Measurements from ENCODE around the gene MAX. TPM values are rescaled to one million over a fixed set of nuclear protein-coding genes. Genes with fewer than 3 reads are reported as not detected.
A peak's percentile ranks its signal among the peaks of the same experiment; 100 is the strongest.

Gene MAX
- total and polyA plus RNA-seq, 9 of the 15 experiments (the other 6 are each of a cell fraction or from before 2014, with no cell fraction given), result 15.4 to 96.5 (median 51.6) TPM

DNA sequence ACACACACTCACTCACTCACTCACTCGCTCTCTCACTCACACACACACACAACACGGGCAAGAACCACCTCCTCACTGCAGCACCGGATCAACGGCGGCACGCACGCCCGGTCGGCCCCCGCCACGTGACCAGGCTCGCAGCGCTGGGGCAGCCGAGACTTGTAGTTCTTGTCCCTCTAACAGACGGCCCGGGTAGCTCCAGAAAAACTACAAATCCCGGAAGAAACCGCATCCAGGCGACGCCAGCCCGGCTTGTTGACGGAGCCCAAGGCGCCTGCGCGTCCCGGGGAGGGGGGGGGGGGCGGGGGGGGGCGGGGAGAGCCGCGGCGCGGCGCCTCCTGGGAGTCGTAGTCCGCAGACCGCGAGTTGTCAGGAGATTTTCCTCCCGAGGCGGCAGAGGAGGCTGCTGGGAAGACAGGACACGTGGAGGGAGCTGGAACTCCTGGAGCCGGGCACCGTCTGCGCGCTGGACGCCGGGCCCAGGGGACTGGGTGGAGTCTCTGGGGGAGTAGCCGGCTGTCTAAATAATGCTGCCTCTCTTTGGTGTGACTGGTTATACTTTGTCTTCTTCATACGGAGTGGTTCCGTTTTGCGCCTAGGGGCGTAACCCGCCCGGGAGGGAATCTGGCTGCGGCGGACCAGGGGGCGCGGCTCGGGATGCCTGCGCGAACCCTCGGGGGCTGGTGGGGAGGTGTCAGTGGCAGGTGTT is at the start of gene MAX (continued):
- no peak for TF ChIP-seq ZBTB8A (IDR thresholded peaks at IDR 0.05; ENCODE audit: partially characterized antibody)
- peak; percentile 93 for TF ChIP-seq BHLHE40 (IDR thresholded peaks at IDR 0.05; ENCODE audit: low read length)
- TF ChIP-seq TGIF2 (CRISPR knock-in tag; IDR thresholded peaks at IDR 0.05), result no peak
- no peak for TF ChIP-seq TAF15 (IDR thresholded peaks at IDR 0.05; ENCODE audit: low read depth, low read length)
- no peak for TF ChIP-seq ZNF24 (IDR thresholded peaks at IDR 0.05)
- TF ChIP-seq SNIP1 (IDR thresholded peaks at IDR 0.05; ENCODE audit: low read depth), result no peak
- no peak for TF ChIP-seq U2AF1 (optimal IDR thresholded peaks at IDR 0.05; ENCODE audit: low read depth, low read length)
- TF ChIP-seq HOXB6 (CRISPR knock-in tag; IDR thresholded peaks at IDR 0.05; ENCODE audit: borderline replicate concordance), result no peak
- no peak for TF ChIP-seq CEBPG (CRISPR knock-in tag; IDR thresholded peaks at IDR 0.05)
- TF ChIP-seq CEBPG (tag; conservative IDR thresholded peaks at IDR 0.05 in 1 of 2, IDR thresholded peaks at IDR 0.05 in 1 of 2), result no peak
- TF ChIP-seq, protein P1, sequence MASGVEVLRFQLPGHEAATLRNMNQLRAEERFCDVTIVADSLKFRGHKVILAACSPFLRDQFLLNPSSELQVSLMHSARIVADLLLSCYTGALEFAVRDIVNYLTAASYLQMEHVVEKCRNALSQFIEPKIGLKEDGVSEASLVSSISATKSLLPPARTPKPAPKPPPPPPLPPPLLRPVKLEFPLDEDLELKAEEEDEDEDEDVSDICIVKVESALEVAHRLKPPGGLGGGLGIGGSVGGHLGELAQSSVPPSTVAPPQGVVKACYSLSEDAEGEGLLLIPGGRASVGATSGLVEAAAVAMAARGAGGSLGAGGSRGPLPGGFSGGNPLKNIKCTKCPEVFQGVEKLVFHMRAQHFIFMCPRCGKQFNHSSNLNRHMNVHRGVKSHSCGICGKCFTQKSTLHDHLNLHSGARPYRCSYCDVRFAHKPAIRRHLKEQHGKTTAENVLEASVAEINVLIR (CRISPR knock-in tag; IDR thresholded peaks at IDR 0.05), result no peak; the same call in 1 of the 2 replicates
- no peak for TF ChIP-seq KLF10 (CRISPR knock-in tag; IDR thresholded peaks at IDR 0.05)
- no peak; the same call in none of the 2 replicates for TF ChIP-seq CTBP1 (IDR thresholded peaks at IDR 0.05; ENCODE audit: borderline replicate concordance)
- TF ChIP-seq MCM3 (IDR thresholded peaks at IDR 0.05), result no peak
- TF ChIP-seq, protein P2, sequence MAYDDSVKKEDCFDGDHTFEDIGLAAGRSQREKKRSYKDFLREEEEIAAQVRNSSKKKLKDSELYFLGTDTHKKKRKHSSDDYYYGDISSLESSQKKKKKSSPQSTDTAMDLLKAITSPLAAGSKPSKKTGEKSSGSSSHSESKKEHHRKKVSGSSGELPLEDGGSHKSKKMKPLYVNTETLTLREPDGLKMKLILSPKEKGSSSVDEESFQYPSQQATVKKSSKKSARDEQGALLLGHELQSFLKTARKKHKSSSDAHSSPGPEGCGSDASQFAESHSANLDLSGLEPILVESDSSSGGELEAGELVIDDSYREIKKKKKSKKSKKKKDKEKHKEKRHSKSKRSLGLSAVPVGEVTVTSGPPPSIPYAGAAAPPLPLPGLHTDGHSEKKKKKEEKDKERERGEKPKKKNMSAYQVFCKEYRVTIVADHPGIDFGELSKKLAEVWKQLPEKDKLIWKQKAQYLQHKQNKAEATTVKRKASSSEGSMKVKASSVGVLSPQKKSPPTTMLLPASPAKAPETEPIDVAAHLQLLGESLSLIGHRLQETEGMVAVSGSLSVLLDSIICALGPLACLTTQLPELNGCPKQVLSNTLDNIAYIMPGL (CRISPR knock-in tag; IDR thresholded peaks at IDR 0.05), result 0 out of 2 replicates have a peak, but pooled peaks have one; percentile 41
- no peak for TF ChIP-seq TSC22D4 (tag; IDR thresholded peaks at IDR 0.05)
- TF ChIP-seq ILK (tag; IDR thresholded peaks at IDR 0.05; ENCODE audit: borderline replicate concordance, low read depth), result no peak
- TF ChIP-seq CHD2 (IDR thresholded peaks at IDR 0.05; ENCODE audit: low read depth, low read length), result no peak
- TF ChIP-seq SIN3A (IDR thresholded peaks at IDR 0.05; ENCODE audit: borderline replicate concordance in 2 of 2, control insufficient read depth in 1 of 2, low read depth in 2 of 2, low read length in 2 of 2), result peak; percentile 70 to 72; a peak in 3 of 4 replicates
- no peak for TF ChIP-seq PML (IDR thresholded peaks at IDR 0.05; ENCODE audit: low read length)
- TF ChIP-seq HNRNPUL1 (IDR thresholded peaks at IDR 0.05; ENCODE audit: low read length), result no peak
- TF ChIP-seq, protein P3, sequence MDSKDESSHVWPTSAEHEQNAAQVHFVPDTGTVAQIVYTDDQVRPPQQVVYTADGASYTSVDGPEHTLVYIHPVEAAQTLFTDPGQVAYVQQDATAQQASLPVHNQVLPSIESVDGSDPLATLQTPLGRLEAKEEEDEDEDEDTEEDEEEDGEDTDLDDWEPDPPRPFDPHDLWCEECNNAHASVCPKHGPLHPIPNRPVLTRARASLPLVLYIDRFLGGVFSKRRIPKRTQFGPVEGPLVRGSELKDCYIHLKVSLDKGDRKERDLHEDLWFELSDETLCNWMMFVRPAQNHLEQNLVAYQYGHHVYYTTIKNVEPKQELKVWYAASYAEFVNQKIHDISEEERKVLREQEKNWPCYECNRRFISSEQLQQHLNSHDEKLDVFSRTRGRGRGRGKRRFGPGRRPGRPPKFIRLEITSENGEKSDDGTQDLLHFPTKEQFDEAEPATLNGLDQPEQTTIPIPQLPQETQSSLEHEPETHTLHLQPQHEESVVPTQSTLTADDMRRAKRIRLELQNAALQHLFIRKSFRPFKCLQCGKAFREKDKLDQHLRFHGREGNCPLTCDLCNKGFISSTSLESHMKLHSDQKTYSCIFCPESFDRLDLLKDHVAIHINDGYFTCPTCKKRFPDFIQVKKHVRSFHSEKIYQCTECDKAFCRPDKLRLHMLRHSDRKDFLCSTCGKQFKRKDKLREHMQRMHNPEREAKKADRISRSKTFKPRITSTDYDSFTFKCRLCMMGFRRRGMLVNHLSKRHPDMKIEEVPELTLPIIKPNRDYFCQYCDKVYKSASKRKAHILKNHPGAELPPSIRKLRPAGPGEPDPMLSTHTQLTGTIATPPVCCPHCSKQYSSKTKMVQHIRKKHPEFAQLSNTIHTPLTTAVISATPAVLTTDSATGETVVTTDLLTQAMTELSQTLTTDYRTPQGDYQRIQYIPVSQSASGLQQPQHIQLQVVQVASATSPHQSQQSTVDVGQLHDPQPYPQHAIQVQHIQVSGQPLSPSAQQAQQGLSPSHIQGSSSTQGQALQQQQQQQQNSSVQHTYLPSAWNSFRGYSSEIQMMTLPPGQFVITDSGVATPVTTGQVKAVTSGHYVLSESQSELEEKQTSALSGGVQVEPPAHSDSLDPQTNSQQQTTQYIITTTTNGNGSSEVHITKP (IDR thresholded peaks at IDR 0.05; ENCODE audit: partially characterized antibody), result peak; percentile 95
- TF ChIP-seq RUNX1 (IDR thresholded peaks at IDR 0.05; ENCODE audit: low read depth), result no peak

Data from K562 (cell line).